WTC11 (cell line): Measurements from ENCODE around the gene UBASH3A. TPM values are rescaled to one million over a fixed set of nuclear protein-coding genes. Genes with fewer than 3 reads are reported as not detected.

Experiments used
- ATAC-seq: fragments of 200-7000 bp; cut with Tn5 transposase; 2 replicates; pipeline ENCODE4 v1.10.0; 2021; ENCODE audit warnings: mild to moderate bottlenecking, moderate library complexity
- CTCF ChIA-PET: fragments of 300-600 bp; sonication (Branson Sonifier 250); formaldehyde crosslinking; loops from one replicate; lab custom pipeline; 2021; ENCODE audit warnings: antibody characterized with exemption; lab: Charles Lee
- POLR2A ChIA-PET: fragments of 350-600 bp; sonication (Branson Sonifier 250); formaldehyde crosslinking; loops from one replicate; lab custom pipeline; 2021; ENCODE audit warnings: antibody characterized with exemption; lab: Charles Lee
- DNase-seq: peaks from one replicate; pipeline ENCODE4 v3.0.0; 2021; ENCODE audit warnings: low spot score
- H3K27ac Mint-ChIP-seq: 2 replicates; pipeline ENCODE4 v1.8.0; 2021; ENCODE audit warnings: mixed read lengths
- H3K27me3 Mint-ChIP-seq: 2 replicates; pipeline ENCODE4 v1.8.0; 2021; ENCODE audit warnings: low read depth, mild to moderate bottlenecking, moderate library complexity, mixed read lengths
- H3K36me3 Mint-ChIP-seq: 2 replicates; pipeline ENCODE4 v1.8.0; 2021; ENCODE audit warnings: mixed read lengths
- H3K4me1 Mint-ChIP-seq: 2 replicates; pipeline ENCODE4 v1.8.0; 2022; ENCODE audit warnings: mixed read lengths
- H3K4me3 Mint-ChIP-seq: 2 replicates; pipeline ENCODE4 v1.8.0; 2021; ENCODE audit warnings: mild to moderate bottlenecking, moderate library complexity, mixed read lengths
- H3K9me3 Mint-ChIP-seq: 2 replicates; pipeline ENCODE4 v1.8.0; 2021; ENCODE audit warnings: mixed read lengths
- ESRRA ChIP-seq: sonication (generic); formaldehyde crosslinking; IDR thresholded peaks from 2 replicates; pipeline ENCODE4 v1.8.1; 2022; ENCODE audit warnings: mild to moderate bottlenecking, missing genetic modification reagents, borderline replicate concordance
- FOXJ3 ChIP-seq: sonication (generic); formaldehyde crosslinking; IDR thresholded peaks from 2 replicates; pipeline ENCODE4 v1.9.0; 2021; ENCODE audit warnings: missing genetic modification reagents, mild to moderate bottlenecking, borderline replicate concordance
- JUN ChIP-seq: sonication (generic); formaldehyde crosslinking; IDR thresholded peaks from 2 replicates; pipeline ENCODE4 v1.8.0; 2023; ENCODE audit warnings: mild to moderate bottlenecking, missing genetic modification reagents
- KAT7 ChIP-seq: sonication (generic); formaldehyde crosslinking; IDR thresholded peaks from 2 replicates; pipeline ENCODE4 v1.8.1; 2023; ENCODE audit warnings: missing genetic modification reagents, mild to moderate bottlenecking, borderline replicate concordance
- NFE2L1 ChIP-seq: sonication (generic); formaldehyde crosslinking; IDR thresholded peaks from 2 replicates; pipeline ENCODE4 v1.8.1; 2023; ENCODE audit warnings: missing genetic modification reagents
- NR1H2 ChIP-seq: sonication (generic); formaldehyde crosslinking; IDR thresholded peaks from 2 replicates; pipeline ENCODE4 v1.9.0; 2021; ENCODE audit warnings: mild to moderate bottlenecking, moderate library complexity, missing genetic modification reagents
- NR2C2 ChIP-seq: sonication (generic); formaldehyde crosslinking; IDR thresholded peaks from 2 replicates; pipeline ENCODE4 v1.8.0; 2022; ENCODE audit warnings: mild to moderate bottlenecking, missing genetic modification reagents
- SOX15 ChIP-seq: fragments of 250-450 bp; sonication (Bioruptor Pico); IDR thresholded peaks from 2 replicates; pipeline ENCODE4 v1.9.0; 2021; ENCODE audit warnings: mild to moderate bottlenecking
- TEAD1 ChIP-seq: sonication (generic); formaldehyde crosslinking; IDR thresholded peaks from 2 replicates; pipeline ENCODE4 v1.8.0; 2022; ENCODE audit warnings: mild to moderate bottlenecking, missing genetic modification reagents
- ZNF263 ChIP-seq: sonication (generic); formaldehyde crosslinking; IDR thresholded peaks from 2 replicates; pipeline ENCODE4 v1.8.1; 2022; ENCODE audit warnings: low read depth, mild to moderate bottlenecking, moderate library complexity, missing genetic modification reagents
- ZNF317 ChIP-seq: sonication (generic); formaldehyde crosslinking; IDR thresholded peaks from 2 replicates; pipeline ENCODE4 v1.8.1; 2023; ENCODE audit warnings: low read depth, mild to moderate bottlenecking, moderate library complexity, missing genetic modification reagents, borderline replicate concordance
- ZNF423 ChIP-seq: fragments of 250-450 bp; sonication (Bioruptor Pico); IDR thresholded peaks from 2 replicates; pipeline ENCODE4 v2.1.2; 2022; ENCODE audit warnings: mild to moderate bottlenecking, moderate library complexity
- ZNF671 ChIP-seq: fragments of 250-450 bp; sonication (Bioruptor Pico); IDR thresholded peaks from 2 replicates; pipeline ENCODE4 v1.8.0; 2021; ENCODE audit warnings: mild to moderate bottlenecking
- total RNA-seq: library from RNA; stranded (reverse); gene quantifications from 3 replicates; pipeline ENCODE4 v1.2.3, GENCODE V29; 2021
- TF ChIP-seq, protein P1 (sequence below): sonication (generic); formaldehyde crosslinking; IDR thresholded peaks from 2 replicates; pipeline ENCODE4 v1.8.0; 2022; ENCODE audit warnings: mild to moderate bottlenecking, missing genetic modification reagents
- TF ChIP-seq, protein P2 (sequence below): fragments of 250-450 bp; sonication (Bioruptor Pico); IDR thresholded peaks from 2 replicates; pipeline ENCODE4 v1.8.0; 2021; ENCODE audit warnings: mild to moderate bottlenecking
- TF ChIP-seq, protein P3 (sequence below): sonication (generic); formaldehyde crosslinking; IDR thresholded peaks from 2 replicates; pipeline ENCODE4 v1.8.1; 2022; ENCODE audit warnings: mild to moderate bottlenecking, moderate library complexity, missing genetic modification reagents
- TF ChIP-seq, protein P4 (sequence below): sonication (generic); formaldehyde crosslinking; IDR thresholded peaks from 2 replicates; pipeline ENCODE4 v1.8.0; 2022; ENCODE audit warnings: mild to moderate bottlenecking, missing genetic modification reagents
- TF ChIP-seq, protein P5 (sequence below): sonication (generic); formaldehyde crosslinking; conservative IDR thresholded peaks from 2 replicates; pipeline ENCODE4 v1.8.1; 2022; ENCODE audit warnings: mild to moderate bottlenecking, missing genetic modification reagents

The UBASH3A gene
- total RNA-seq, 1 experiment from 2014 or later = not detected

DNA sequence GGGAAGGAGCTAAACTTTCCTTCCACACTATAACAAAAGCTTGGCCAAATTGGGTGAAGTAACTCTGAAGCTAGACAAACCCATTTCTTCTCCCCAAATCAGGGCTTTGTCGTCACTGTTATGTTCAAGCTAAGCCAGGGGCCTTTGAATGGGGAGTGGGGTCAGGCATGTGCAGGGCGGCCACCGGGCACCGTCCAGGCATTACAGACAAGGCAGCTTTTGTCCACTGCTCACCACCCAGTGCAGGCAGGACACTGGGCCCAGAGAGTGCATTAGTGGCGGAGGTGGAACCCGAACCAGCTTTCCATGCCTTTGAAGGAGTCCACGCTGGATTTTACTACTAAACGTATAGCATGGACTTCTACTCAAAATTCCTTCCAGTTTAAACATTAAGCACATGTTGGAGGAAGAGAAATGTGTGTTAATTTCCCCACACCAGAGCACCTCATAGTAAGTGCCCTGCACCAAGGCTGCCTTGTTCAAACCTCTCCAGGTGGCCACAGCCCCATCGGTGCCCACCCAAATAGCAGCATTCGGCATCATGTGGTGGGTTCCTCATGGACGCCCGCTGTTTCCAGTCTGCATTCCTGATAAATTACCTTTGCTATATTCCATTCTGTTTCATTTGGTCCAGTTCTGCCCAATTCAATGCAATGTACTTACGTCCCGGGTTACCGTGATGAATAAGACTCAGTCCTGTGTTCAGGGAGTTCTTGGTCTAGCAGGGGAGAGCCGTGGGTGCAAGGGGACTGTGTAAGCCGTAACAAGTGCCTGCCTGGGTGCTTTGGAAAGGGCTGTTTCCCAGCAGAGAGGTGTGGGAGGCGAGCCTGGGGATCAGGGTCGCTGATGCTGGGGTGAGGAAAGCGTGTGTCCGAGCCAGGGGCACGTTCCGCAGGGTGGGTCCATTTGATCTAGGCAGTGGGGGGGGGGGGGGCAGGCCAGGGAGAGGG, 1.6 kb downstream of the UBASH3A start:
- ChIA-PET POLR2A (no interaction called here), CTCF (interaction anchor here (0.6 to 1.6 kb wide), 3 partner anchors 11 to 96 kb away, joined by 4 to 7 read pairs (median 7); no protein-coding TSS in a partner anchor)
- H3K4me1 Mint-ChIP-seq = no peaks in the 10 kb centered on the region
- TF ChIP-seq TEAD1 (CRISPR knock-in tag) (no peak), NFE2L1 (no peak), SOX15 (CRISPR knock-in tag) (no peak), ZNF263 (CRISPR knock-in tag) (no peak)
- TF ChIP-seq, protein P1, sequence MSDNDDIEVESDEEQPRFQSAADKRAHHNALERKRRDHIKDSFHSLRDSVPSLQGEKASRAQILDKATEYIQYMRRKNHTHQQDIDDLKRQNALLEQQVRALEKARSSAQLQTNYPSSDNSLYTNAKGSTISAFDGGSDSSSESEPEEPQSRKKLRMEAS = no peak
- H3K9me3 Mint-ChIP-seq = peaks cover 10% of the 10 kb centered on the region
- H3K4me3 Mint-ChIP-seq = no peak overlapping the region
- H3K27me3 Mint-ChIP-seq = 0 out of 2 replicates have a peak, but pooled peaks cover 3% of the 10 kb centered on the region
- DNase-seq (no peak), ATAC-seq (no peak)
- no peak overlapping the region for H3K27ac Mint-ChIP-seq
- peaks cover 7% of the 10 kb centered on the region for H3K36me3 Mint-ChIP-seq

DNA sequence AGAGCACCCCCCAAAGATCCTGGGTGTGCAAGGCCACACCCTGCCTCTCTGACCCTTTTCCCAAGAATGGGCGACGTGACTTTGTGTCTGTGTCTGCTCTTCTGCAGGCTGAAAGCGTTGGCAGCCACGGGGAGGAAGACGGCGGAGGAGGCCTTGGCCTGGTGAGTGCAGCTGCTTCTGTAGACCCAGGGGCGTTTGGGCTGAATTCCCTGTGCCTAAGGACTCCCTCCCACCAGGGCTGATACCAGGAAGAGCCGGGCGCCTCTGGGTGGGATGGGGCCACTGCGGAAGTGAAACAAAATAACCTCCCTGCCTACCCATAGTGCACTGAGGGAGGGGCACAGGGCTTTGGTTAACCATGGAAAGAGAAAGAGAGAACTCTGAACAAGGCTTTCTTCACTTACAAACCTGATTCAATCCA, 2.5 kb downstream of the UBASH3A start:
- no peak overlapping the region for H3K4me3 Mint-ChIP-seq
- ATAC-seq = no peak
- H3K9me3 Mint-ChIP-seq = peaks cover 10% of the 10 kb centered on the region

DNA sequence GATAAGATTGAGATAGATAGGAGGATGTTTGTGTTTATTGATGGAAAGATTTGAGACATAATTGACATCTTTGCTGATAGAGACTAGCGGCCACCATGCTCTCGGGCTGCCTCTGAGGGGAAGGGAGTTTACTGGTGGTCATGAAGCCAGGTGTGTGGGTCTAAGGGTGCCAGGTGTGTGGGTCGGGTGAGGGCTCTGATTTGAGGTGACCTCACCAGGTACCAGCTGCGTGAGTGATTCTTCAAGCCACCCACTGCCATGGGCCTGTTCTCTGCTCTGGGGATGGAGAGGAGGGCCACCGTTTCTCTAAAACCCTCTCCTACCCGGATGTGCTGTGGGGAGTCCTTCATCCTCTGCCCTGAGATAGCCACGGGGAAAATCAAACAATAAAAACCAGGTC, 3.2 kb downstream of the UBASH3A start:
- TF ChIP-seq NR1H2 (CRISPR knock-in tag) = no peak
- TF ChIP-seq, protein P2, sequence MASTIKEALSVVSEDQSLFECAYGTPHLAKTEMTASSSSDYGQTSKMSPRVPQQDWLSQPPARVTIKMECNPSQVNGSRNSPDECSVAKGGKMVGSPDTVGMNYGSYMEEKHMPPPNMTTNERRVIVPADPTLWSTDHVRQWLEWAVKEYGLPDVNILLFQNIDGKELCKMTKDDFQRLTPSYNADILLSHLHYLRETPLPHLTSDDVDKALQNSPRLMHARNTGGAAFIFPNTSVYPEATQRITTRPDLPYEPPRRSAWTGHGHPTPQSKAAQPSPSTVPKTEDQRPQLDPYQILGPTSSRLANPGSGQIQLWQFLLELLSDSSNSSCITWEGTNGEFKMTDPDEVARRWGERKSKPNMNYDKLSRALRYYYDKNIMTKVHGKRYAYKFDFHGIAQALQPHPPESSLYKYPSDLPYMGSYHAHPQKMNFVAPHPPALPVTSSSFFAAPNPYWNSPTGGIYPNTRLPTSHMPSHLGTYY (CRISPR knock-in tag) = no peak
- no peak for TF ChIP-seq KAT7 (CRISPR knock-in tag)
- TF ChIP-seq, protein P3, sequence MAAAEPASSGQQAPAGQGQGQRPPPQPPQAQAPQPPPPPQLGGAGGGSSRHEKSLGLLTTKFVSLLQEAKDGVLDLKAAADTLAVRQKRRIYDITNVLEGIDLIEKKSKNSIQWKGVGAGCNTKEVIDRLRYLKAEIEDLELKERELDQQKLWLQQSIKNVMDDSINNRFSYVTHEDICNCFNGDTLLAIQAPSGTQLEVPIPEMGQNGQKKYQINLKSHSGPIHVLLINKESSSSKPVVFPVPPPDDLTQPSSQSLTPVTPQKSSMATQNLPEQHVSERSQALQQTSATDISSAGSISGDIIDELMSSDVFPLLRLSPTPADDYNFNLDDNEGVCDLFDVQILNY (CRISPR knock-in tag) = no peak
- POLR2A ChIA-PET = no interaction called here
- Mint-ChIP-seq H3K27ac (no peak overlapping the region), H3K36me3 (peaks cover 2% of the 10 kb centered on the region), H3K4me1 (no peaks in the 10 kb centered on the region), H3K9me3 (peaks cover 4% of the 10 kb centered on the region), H3K27me3 (0 out of 2 replicates have a peak, but pooled peaks cover 2% of the 10 kb centered on the region), H3K4me3 (no peak overlapping the region)
- no peak for ATAC-seq
- CTCF ChIA-PET = no interaction called here
- no peak for DNase-seq

More for the DNA sequence above, 2.5 kb downstream of the UBASH3A start:
- Mint-ChIP-seq H3K4me1 (no peaks in the 10 kb centered on the region), H3K27ac (no peak overlapping the region), H3K36me3 (peaks cover 7% of the 10 kb centered on the region), H3K27me3 (0 out of 2 replicates have a peak, but pooled peaks cover 3% of the 10 kb centered on the region)
- POLR2A ChIA-PET = no interaction called here
- DNase-seq = no peak
- CTCF ChIA-PET = interaction anchor here (0.6 kb wide), 1 partner anchor 36 kb away, joined by 7 read pairs; no protein-coding TSS in a partner anchor
- no peak for TF ChIP-seq ZNF671 (CRISPR knock-in tag)
- TF ChIP-seq, protein P4, sequence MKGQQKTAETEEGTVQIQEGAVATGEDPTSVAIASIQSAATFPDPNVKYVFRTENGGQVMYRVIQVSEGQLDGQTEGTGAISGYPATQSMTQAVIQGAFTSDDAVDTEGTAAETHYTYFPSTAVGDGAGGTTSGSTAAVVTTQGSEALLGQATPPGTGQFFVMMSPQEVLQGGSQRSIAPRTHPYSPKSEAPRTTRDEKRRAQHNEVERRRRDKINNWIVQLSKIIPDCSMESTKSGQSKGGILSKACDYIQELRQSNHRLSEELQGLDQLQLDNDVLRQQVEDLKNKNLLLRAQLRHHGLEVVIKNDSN = no peak
- TF ChIP-seq, protein P5, sequence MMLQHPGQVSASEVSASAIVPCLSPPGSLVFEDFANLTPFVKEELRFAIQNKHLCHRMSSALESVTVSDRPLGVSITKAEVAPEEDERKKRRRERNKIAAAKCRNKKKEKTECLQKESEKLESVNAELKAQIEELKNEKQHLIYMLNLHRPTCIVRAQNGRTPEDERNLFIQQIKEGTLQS (CRISPR knock-in tag) = no peak
- TF ChIP-seq NR2C2 (CRISPR knock-in tag) = no peak
- no peak for TF ChIP-seq ESRRA
- no peak for TF ChIP-seq ZNF423
- no peak for TF ChIP-seq FOXJ3
- TF ChIP-seq JUN (CRISPR knock-in tag) = no peak
- TF ChIP-seq ZNF317 (CRISPR knock-in tag) = no peak
